Heart left ventricle (tissue), 13 donors: Measurements from ENCODE around the gene MOK.

Source experiments
- CTCF ChIP-seq, 12 donors: fragments of 200-600 bp; sonication (generic) in 4 of 12; IDR thresholded peaks; one replicate each; pipeline versions ENCODE4 v1.5.0 to v1.8.0; 2018 to 2022; ENCODE audit warnings: antibody characterized with exemption in 12 of 12, mild to moderate bottlenecking in 5 of 12
- POLR2A ChIP-seq, 2 donors: fragments of 450-650 bp; IDR thresholded peaks; one replicate each; pipeline ENCODE4 v1.6.1; 2017; ENCODE audit warnings: antibody characterized with exemption in 2 of 2, mild to moderate bottlenecking in 2 of 2, moderate library complexity in 2 of 2
- donor health status: ischemic (EF 13 %, LVEDD 7.1; RV severe dilation, severe dysfunction).
- donor health status: DM: no; HTN: yes; CAD: no.
- donor health status: DM: no; HTN: no; CAD: no.
- donor health status: ischemic (EF 25% LVEDD 6.9; RV normal size, moderate dysfunction).
- donor health status: ischemic (EF 25% LVEDD 5.7; RV mildly dilated, moderate dysfunction).
- donor health status: ischemic (EF 35%, LVEDD 5.7; RV mildly dilated, moderate dysfunction).
- donor health status: nonischemic (EF 11% LVEDD 7.7; RV severe dilation, severe dysfunction).
- donor health status: DM: yes; HTN: yes; CAD: no.
- donor health status: PGD.
- donor health status: ischemic (EF 29% LVEDD 5.4; RV normal size, mild dysfunction).
- donor health status: nonischemic (EF 23%, LVEDD 6.1; RV moderate dilation, normal function).

DNA sequence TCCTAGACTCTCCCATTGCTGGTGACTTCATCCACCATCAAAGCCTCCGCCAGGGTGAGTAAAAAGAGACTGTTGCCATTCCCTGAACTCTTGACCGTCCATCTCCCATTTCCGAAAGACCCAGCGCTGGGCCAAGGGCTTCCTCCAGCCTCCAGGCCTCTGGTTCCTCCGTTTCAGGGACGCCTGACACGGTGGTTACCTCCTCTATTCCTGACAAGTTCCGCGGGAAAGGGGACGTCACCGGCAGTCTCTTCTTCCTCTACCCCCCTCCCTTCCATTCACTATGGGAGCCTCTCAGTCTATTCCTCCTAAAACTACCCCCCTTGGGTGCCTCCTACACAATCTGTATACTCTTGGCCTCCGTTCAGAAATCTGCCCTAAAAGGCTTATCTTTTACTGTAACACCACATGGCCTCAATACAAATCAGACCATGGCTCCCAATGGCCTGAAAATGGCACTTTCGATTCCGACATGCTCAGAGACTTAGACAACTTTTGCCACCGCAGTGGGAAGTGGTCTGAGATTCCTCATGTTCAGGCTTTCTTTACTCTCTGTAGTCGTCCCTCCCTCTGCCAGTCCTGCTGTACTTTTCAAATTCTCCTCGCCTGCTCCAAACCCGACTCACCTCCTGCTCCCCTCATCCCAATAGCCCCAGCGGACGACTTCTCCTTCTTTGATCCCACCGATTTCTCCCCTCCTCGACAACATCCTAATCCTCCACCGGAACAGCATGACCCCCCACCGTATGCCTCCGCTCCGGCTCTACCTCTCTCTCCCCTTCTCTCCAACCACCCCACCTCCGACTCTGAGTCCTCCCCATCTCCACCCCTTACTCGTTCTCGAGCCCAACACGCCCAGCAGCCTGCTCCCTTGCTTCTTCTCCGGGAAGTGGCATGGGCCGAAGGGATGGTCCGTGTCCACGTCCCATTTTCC is 70.4 kb downstream of the MOK start:
- TF ChIP-seq CTCF (IDR thresholded peaks at IDR 0.05), result no peak
- TF ChIP-seq POLR2A (IDR thresholded peaks at IDR 0.05), result no peak
